ENCODE results near the gene FAM193B. TPM values are rescaled to one million over a fixed set of nuclear protein-coding genes. Genes with fewer than 3 reads are reported as not detected.
A peak's percentile ranks its signal among the peaks of the same experiment; 100 is the strongest.

Gene FAM193B
- total RNA-seq, 1 donor = 32.6 TPM

DNA sequence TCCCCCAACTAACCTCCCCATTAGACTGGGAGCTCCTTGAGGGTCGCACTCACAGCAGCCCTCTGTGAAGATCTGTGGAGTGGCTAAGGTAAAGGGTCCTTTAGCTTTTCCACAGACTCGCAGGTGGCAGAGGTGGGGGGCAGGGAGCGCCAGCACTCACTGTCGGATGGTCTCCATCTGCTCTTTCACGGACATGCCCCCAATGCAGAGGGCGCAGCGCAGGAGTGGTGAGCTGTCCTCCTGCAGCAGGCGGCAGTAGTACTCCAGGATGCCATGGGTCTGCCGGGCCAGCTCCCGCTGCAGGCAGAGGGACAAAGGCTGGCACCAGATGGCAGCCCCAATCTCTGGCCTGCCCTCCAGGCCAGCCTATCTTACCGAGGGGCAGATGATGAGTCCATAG, 39.8 kb downstream of the FAM193B start:
- Histone ChIP-seq H3K27me3 (ENCODE audit: insufficient read depth, low read length) (no peaks in the 10 kb centered on the region), H3K79me2 (ENCODE audit: insufficient read depth, low read length) (peaks cover 32% of the 10 kb centered on the region), H2AFZ (ENCODE audit: low read length) (no peak overlapping the region), H3K9me3 (ENCODE audit: low read depth, low read length) (no peaks in the 10 kb centered on the region), H3K36me3 (ENCODE audit: insufficient read depth, low read length) (peaks cover 52% of the 10 kb centered on the region), H3K4me3 (ENCODE audit: insufficient read depth, low read length) (no peak overlapping the region), H3K27ac (ENCODE audit: low read depth, low read length) (no peak overlapping the region), H3K4me2 (ENCODE audit: insufficient read depth, low read length) (no peak overlapping the region), H4K20me1 (ENCODE audit: insufficient read depth, low read length) (peaks cover 16% of the 10 kb centered on the region), H3K4me1 (ENCODE audit: insufficient read depth, low read length) (peaks cover 15% of the 10 kb centered on the region)
- TF ChIP-seq, protein P1, sequence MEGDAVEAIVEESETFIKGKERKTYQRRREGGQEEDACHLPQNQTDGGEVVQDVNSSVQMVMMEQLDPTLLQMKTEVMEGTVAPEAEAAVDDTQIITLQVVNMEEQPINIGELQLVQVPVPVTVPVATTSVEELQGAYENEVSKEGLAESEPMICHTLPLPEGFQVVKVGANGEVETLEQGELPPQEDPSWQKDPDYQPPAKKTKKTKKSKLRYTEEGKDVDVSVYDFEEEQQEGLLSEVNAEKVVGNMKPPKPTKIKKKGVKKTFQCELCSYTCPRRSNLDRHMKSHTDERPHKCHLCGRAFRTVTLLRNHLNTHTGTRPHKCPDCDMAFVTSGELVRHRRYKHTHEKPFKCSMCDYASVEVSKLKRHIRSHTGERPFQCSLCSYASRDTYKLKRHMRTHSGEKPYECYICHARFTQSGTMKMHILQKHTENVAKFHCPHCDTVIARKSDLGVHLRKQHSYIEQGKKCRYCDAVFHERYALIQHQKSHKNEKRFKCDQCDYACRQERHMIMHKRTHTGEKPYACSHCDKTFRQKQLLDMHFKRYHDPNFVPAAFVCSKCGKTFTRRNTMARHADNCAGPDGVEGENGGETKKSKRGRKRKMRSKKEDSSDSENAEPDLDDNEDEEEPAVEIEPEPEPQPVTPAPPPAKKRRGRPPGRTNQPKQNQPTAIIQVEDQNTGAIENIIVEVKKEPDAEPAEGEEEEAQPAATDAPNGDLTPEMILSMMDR (IDR thresholded peaks at IDR 0.05; ENCODE audit: extremely low read depth, low read depth, low read length) = no peak
- no peak for DNase-seq (ENCODE audit: insufficient read length, low spot score, missing footprints)

DNA sequence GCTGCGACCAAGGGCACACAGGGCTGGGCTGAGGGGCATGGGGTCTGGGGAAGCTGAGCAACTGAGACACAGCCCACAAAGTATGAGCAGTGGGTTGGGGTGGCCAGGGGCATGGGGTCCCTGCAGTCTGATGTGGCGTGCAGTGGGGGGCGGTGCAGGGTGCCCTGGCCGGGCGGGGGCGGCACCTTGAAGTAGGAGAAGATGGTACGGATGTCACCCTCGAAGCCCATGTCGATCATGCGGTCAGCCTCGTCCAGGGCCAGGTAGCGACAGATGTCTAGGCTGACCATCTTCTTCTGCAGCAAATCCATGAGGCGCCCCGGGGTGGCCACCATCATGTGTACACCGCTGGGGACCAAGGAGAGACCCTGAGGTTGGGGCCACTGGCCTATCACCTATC, 40.9 kb downstream of the FAM193B start:
- DNase-seq (ENCODE audit: insufficient read length, low spot score, missing footprints) = no peak
- H3K9me3 ChIP-seq (ENCODE audit: low read depth, low read length) = no peaks in the 10 kb centered on the region
- H4K20me1 ChIP-seq (ENCODE audit: insufficient read depth, low read length) = peaks cover 16% of the 10 kb centered on the region
- H3K27me3 ChIP-seq (ENCODE audit: insufficient read depth, low read length) = no peaks in the 10 kb centered on the region
- peaks cover 24% of the 10 kb centered on the region for H3K79me2 ChIP-seq (ENCODE audit: insufficient read depth, low read length)
- H3K4me3 ChIP-seq (ENCODE audit: insufficient read depth, low read length) = no peak overlapping the region
- no peak overlapping the region for H3K27ac ChIP-seq (ENCODE audit: low read depth, low read length)
- H3K4me1 ChIP-seq (ENCODE audit: insufficient read depth, low read length) = peaks cover 8% of the 10 kb centered on the region
- H2AFZ ChIP-seq (ENCODE audit: low read length) = no peak overlapping the region
- peaks cover 45% of the 10 kb centered on the region for H3K36me3 ChIP-seq (ENCODE audit: insufficient read depth, low read length)
- TF ChIP-seq, protein P1 (IDR thresholded peaks at IDR 0.05; ENCODE audit: extremely low read depth, low read depth, low read length) = no peak
- H3K4me2 ChIP-seq (ENCODE audit: insufficient read depth, low read length) = no peak overlapping the region

DNA sequence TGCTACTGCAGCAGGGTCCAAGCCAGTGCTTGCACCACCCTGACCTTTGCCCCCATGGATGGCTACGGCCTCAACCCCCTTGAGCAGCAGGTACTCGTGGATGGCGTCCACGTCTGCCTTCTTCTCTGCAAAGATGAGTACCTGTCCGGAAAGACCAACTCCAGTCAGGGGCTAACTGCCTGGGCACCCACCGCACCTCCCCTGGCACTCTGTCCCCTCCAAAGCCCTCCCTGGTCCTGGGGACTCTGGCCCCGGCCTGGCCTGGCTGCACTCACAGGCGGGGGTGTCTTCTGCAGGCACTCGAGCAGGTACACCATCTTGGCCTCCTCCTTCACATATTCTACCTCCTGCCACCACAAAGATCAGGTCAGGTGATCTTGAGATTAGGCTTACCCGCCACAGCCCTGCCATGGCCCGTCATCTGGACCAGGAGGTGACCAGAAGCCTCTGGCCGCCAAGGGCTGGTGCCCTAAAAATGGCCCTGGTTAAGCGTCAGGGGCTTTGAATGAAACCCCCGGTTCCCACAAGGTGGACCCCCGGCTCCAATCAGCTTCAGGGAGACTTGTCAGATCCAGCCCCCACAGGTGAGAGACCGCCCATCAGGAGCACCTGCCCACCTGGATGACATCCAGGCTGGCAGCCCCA, 41.5 kb downstream of the FAM193B start:
- peaks cover 8% of the 10 kb centered on the region for H3K4me1 ChIP-seq (ENCODE audit: insufficient read depth, low read length)
- no peak overlapping the region for H3K27ac ChIP-seq (ENCODE audit: low read depth, low read length)
- no peak overlapping the region for H3K4me2 ChIP-seq (ENCODE audit: insufficient read depth, low read length)
- no peak overlapping the region for H3K4me3 ChIP-seq (ENCODE audit: insufficient read depth, low read length)
- H2AFZ ChIP-seq (ENCODE audit: low read length) = no peak overlapping the region
- peaks cover 24% of the 10 kb centered on the region for H3K79me2 ChIP-seq (ENCODE audit: insufficient read depth, low read length)
- DNase-seq (ENCODE audit: insufficient read length, low spot score, missing footprints) = peak; percentile 58
- H4K20me1 ChIP-seq (ENCODE audit: insufficient read depth, low read length) = peaks cover 16% of the 10 kb centered on the region
- H3K9me3 ChIP-seq (ENCODE audit: low read depth, low read length) = no peaks in the 10 kb centered on the region
- H3K27me3 ChIP-seq (ENCODE audit: insufficient read depth, low read length) = no peaks in the 10 kb centered on the region
- TF ChIP-seq, protein P1 (IDR thresholded peaks at IDR 0.05; ENCODE audit: extremely low read depth, low read depth, low read length) = no peak
- peaks cover 45% of the 10 kb centered on the region for H3K36me3 ChIP-seq (ENCODE audit: insufficient read depth, low read length)

DNA sequence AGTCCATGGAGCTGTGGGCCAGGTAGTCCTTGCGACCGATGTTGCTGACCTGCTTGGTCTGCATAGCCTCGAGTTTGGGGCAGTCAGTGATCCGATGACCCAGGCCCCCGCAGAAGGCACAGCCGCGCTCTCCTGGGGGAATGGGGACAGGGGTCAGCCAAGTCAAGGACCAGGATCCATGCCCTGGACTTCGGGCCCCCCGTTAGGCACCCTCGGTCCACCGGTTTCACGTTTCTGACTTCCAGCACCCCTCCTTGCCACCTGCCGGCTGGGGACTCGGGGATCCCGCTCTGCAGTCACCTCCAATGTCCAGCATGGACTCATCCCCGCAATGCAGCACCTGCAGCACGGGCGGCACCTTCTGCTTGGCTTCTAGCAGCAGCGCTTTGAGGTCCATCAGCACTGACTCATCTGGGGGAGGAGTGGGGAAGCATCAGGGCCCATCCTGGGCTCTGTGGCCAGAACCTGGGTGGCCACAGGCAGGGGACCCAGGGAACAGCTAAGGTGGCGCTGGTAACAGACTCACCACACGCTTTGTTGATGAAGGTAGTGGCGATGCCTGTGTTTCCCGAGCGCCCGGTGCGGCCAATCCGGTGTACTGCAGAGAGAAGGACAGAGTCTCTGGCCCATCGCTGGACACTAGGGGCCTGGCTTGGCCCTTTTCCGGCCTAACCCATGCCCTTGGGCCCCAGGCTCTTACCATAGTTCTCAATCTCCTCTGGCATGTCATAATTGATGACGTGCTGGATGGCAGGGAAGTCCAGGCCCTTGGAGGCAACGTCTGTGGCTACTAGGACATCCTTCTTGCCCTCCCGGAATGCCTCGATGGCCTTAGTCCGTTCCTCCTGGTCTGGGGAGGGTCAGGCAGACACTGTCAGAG, 42.3 kb downstream of the FAM193B start:
- Histone ChIP-seq H3K79me2 (ENCODE audit: insufficient read depth, low read length) (peaks cover 24% of the 10 kb centered on the region), H3K4me2 (ENCODE audit: insufficient read depth, low read length) (no peak overlapping the region), H3K4me3 (ENCODE audit: insufficient read depth, low read length) (no peak overlapping the region), H3K4me1 (ENCODE audit: insufficient read depth, low read length) (peaks cover 8% of the 10 kb centered on the region), H3K9me3 (ENCODE audit: low read depth, low read length) (no peaks in the 10 kb centered on the region), H2AFZ (ENCODE audit: low read length) (no peak overlapping the region), H3K27ac (ENCODE audit: low read depth, low read length) (no peak overlapping the region), H4K20me1 (ENCODE audit: insufficient read depth, low read length) (peaks cover 16% of the 10 kb centered on the region), H3K36me3 (ENCODE audit: insufficient read depth, low read length) (peaks cover 45% of the 10 kb centered on the region), H3K27me3 (ENCODE audit: insufficient read depth, low read length) (no peaks in the 10 kb centered on the region)
- peak; percentile 50 for DNase-seq (ENCODE audit: insufficient read length, low spot score, missing footprints)
- TF ChIP-seq, protein P1 (IDR thresholded peaks at IDR 0.05; ENCODE audit: extremely low read depth, low read depth, low read length) = no peak

Data from osteoblast (primary cell).